ENCODE results near the gene FERMT3.

FERMT3 gene

DNA sequence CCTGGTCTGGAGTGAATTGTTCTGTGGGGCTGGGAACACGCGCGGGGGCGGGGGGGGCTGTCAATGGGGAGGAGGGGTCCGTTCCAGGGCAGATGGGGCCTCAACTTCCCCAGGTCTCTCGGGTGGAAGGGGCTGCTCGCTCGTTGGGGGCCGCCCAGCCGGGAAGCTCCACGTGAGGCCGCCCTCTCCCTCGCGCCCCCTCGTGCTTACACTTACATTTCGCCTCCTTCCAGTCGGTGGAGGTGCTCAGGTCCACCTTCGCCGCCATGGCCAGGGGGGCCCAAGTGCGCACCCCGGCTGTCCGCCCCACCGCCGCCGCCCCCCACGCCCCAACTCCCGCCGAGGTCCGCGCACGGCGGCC is 41.1 kb upstream of the FERMT3 start:
- TF ChIP-seq POLR2AphosphoS5 (IDR thresholded peaks at IDR 0.05; ENCODE audit: low read depth, low read length): no peak
- TF ChIP-seq SIN3A (IDR thresholded peaks at IDR 0.05; ENCODE audit: borderline replicate concordance, insufficient read depth, low read length): no peak
- TF ChIP-seq, protein P1, sequence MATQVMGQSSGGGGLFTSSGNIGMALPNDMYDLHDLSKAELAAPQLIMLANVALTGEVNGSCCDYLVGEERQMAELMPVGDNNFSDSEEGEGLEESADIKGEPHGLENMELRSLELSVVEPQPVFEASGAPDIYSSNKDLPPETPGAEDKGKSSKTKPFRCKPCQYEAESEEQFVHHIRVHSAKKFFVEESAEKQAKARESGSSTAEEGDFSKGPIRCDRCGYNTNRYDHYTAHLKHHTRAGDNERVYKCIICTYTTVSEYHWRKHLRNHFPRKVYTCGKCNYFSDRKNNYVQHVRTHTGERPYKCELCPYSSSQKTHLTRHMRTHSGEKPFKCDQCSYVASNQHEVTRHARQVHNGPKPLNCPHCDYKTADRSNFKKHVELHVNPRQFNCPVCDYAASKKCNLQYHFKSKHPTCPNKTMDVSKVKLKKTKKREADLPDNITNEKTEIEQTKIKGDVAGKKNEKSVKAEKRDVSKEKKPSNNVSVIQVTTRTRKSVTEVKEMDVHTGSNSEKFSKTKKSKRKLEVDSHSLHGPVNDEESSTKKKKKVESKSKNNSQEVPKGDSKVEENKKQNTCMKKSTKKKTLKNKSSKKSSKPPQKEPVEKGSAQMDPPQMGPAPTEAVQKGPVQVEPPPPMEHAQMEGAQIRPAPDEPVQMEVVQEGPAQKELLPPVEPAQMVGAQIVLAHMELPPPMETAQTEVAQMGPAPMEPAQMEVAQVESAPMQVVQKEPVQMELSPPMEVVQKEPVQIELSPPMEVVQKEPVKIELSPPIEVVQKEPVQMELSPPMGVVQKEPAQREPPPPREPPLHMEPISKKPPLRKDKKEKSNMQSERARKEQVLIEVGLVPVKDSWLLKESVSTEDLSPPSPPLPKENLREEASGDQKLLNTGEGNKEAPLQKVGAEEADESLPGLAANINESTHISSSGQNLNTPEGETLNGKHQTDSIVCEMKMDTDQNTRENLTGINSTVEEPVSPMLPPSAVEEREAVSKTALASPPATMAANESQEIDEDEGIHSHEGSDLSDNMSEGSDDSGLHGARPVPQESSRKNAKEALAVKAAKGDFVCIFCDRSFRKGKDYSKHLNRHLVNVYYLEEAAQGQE (IDR thresholded peaks at IDR 0.05; ENCODE audit: insufficient read depth in 1 of 2, low read depth in 2 of 2, low read length in 2 of 2): no peak
- TF ChIP-seq FOXP2 (optimal IDR thresholded peaks at IDR 0.05; ENCODE audit: borderline replicate concordance, extremely low read depth, extremely low read length, insufficient read depth): no peak
- TF ChIP-seq TAF1 (IDR thresholded peaks at IDR 0.05; ENCODE audit: borderline replicate concordance, insufficient read depth, low read length): no peak

- TF ChIP-seq SIN3A (IDR thresholded peaks at IDR 0.05; ENCODE audit: borderline replicate concordance, insufficient read depth, low read length): peak; percentile 83; the same call in 1 of the 2 replicates
- TF ChIP-seq POLR2AphosphoS5 (IDR thresholded peaks at IDR 0.05; ENCODE audit: low read depth, low read length): peak; percentile 80
- 0 out of 2 replicates have a peak, but pooled peaks have one; percentile 61 for TF ChIP-seq TAF1 (IDR thresholded peaks at IDR 0.05; ENCODE audit: borderline replicate concordance, insufficient read depth, low read length)
- TF ChIP-seq, protein P1 (IDR thresholded peaks at IDR 0.05; ENCODE audit: insufficient read depth in 1 of 2, low read depth in 2 of 2, low read length in 2 of 2): no peak
- peak; percentile 58 for TF ChIP-seq FOXP2 (optimal IDR thresholded peaks at IDR 0.05; ENCODE audit: borderline replicate concordance, extremely low read depth, extremely low read length, insufficient read depth)
Observed at GRCh38 chr11:64165842-64166635, 40.5 kb upstream of the FERMT3 start, which contains the start of gene MACROD1. TSS of gene MACROD1 (minus strand) at chr11:64166113. CDS start at chr11:64165994, 119 bp downstream.

GRCh38 chr11:64170419-64170818 is 36.1 kb upstream of the FERMT3 start:
- TF ChIP-seq FOXP2 (optimal IDR thresholded peaks at IDR 0.05; ENCODE audit: borderline replicate concordance, extremely low read depth, extremely low read length, insufficient read depth): no peak
- TF ChIP-seq SIN3A (IDR thresholded peaks at IDR 0.05; ENCODE audit: borderline replicate concordance, insufficient read depth, low read length): no peak
- no peak for TF ChIP-seq POLR2AphosphoS5 (IDR thresholded peaks at IDR 0.05; ENCODE audit: low read depth, low read length)
- TF ChIP-seq, protein P1 (IDR thresholded peaks at IDR 0.05; ENCODE audit: insufficient read depth in 1 of 2, low read depth in 2 of 2, low read length in 2 of 2): no peak
- TF ChIP-seq TAF1 (IDR thresholded peaks at IDR 0.05; ENCODE audit: borderline replicate concordance, insufficient read depth, low read length): no peak

- TF ChIP-seq POLR2AphosphoS5 (IDR thresholded peaks at IDR 0.05; ENCODE audit: low read depth, low read length) (no peak), TAF1 (IDR thresholded peaks at IDR 0.05; ENCODE audit: borderline replicate concordance, insufficient read depth, low read length) (no peak), SIN3A (IDR thresholded peaks at IDR 0.05; ENCODE audit: borderline replicate concordance, insufficient read depth, low read length) (no peak), FOXP2 (optimal IDR thresholded peaks at IDR 0.05; ENCODE audit: borderline replicate concordance, extremely low read depth, extremely low read length, insufficient read depth) (no peak)
- TF ChIP-seq, protein P1 (IDR thresholded peaks at IDR 0.05; ENCODE audit: insufficient read depth in 1 of 2, low read depth in 2 of 2, low read length in 2 of 2): no peak
Observed at GRCh38 chr11:64173616-64174355, 32.7 kb upstream of the FERMT3 start.
